Kidney epithelial cell (primary cell): Measurements from ENCODE around the gene CR1L. TPM values are rescaled to one million over a fixed set of nuclear protein-coding genes. Genes with fewer than 3 reads are reported as not detected.
"Not testable (repeated sequence)": the region's sequence is repeated elsewhere in the genome, so short reads cannot be mapped to it uniquely, and the experiment has no call there.

Source experiments
- DNase-seq: peaks from one replicate; pipeline ENCODE4 v3.0.0-alpha.2; 2010; ENCODE audit warnings: low read depth
- H3K27me3 ChIP-seq: 2 replicates; pipeline ENCODE4 v1.6.0; 2011; ENCODE audit warnings: low read length; ENCODE audit not compliant: control insufficient read depth, insufficient read depth
- H3K36me3 ChIP-seq: 2 replicates; pipeline ENCODE4 v1.5.1; 2011; ENCODE audit warnings: low read length; ENCODE audit not compliant: control insufficient read depth, insufficient read depth
- H3K4me3 ChIP-seq: 2 replicates; pipeline ENCODE4 v1.5.1; 2011; ENCODE audit warnings: low read depth, mild to moderate bottlenecking, control low read depth, low read length
- CTCF ChIP-seq: IDR thresholded peaks from 2 replicates; pipeline ENCODE4 v1.5.1; 2011; ENCODE audit warnings: mild to moderate bottlenecking, moderate library complexity, low read length, control low read depth, inconsistent platforms; ENCODE audit not compliant: insufficient read depth, poor library complexity, severe bottlenecking
- total RNA-seq: library from RNA; depleted of rRNA; stranded (reverse); fragments of >200 nt; gene quantifications from 2 replicates; pipeline ENCODE4 v1.2.3, GENCODE V29; 2015

The CR1L gene
- total RNA-seq, 1 donor from 2014 or later, result not detected

- DNase-seq, result peak; percentile 21
- peak; percentile 55 for TF ChIP-seq CTCF
- Histone ChIP-seq H3K36me3 (no peaks in the 10 kb centered on the region), H3K27me3 (peaks cover 15% of the 10 kb centered on the region), H3K4me3 (no peak overlapping the region)
Observed at GRCh38 chr1:207672522-207673130, 27.7 kb downstream of the CR1L start.

- peaks cover 15% of the 10 kb centered on the region for H3K27me3 ChIP-seq
- no peak overlapping the region for H3K4me3 ChIP-seq
- no peaks in the 10 kb centered on the region for H3K36me3 ChIP-seq
- no peak for TF ChIP-seq CTCF
- no peak for DNase-seq
Observed at GRCh38 chr1:207673399-207673798, 28.5 kb downstream of the CR1L start.

GRCh38 chr1:207676153-207676552 is 31.2 kb downstream of the CR1L start:
- no peaks in the 10 kb centered on the region for H3K27me3 ChIP-seq
- DNase-seq, result no peak
- TF ChIP-seq CTCF, result no peak
- no peak overlapping the region for H3K4me3 ChIP-seq
- no peaks in the 10 kb centered on the region for H3K36me3 ChIP-seq

DNA sequence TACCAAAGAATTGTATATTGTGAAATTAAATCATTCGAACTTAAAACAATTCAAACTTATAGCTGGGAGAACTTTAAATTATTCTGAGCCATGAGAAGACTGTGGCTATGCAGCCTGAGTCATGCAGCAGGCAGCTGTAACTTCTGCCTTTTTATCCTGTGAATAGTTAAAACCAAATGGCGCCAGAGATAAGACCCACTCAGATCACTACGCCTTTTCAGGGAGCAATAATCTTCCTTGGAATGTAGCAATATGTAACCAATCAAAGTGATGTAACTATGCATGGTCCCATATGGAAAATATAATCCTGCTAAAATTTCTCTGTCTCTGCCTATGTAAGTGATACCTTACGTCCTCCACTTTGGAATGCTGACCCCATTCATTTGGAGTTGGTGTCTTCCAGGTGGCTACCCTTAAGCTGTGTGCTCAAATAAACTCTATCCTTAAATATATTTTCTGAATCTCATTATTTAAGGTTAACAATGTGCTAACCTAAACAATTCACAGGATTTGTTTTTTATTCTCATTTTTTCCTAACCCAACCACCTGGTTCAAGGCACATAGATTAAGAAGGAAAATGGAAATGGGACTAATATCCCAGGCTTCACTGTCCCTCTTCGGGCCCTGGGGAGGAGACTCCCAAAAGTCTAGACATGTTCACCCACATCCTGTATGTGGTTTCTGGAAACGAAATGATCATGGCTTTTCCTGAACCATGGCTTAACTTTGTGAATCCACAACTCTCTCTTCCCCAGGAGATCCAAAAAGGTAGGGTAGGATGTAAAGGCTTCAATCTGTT is 35.9 kb downstream of the CR1L start:
- H3K4me3 ChIP-seq, H3K27me3 ChIP-seq, H3K36me3 ChIP-seq: not testable (repeated sequence)
- DNase-seq, result peak; percentile 10

- not testable (repeated sequence) for H3K4me3 ChIP-seq, H3K36me3 ChIP-seq, H3K27me3 ChIP-seq
Observed at GRCh38 chr1:207682872-207683434, 38.0 kb downstream of the CR1L start.

DNA sequence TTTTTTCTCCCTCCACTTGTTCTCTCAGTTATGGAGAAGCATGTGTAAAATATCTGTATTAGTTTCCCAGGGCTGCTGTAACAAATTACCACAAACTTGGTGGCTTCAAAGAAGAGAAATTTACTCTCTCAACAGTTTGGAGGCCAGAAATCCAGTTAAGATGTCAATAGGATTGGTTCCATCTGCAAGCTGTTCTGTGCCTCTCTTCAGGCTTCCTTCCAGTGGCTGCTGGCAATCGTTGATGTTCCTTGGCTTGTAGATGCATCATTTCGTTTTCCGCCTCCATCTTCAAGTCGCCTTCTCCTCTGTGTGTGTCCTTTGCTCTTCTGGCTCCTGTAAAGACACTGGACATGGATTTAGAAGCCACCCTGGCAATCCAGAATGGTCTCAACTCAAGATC is 45.6 kb downstream of the CR1L start:
- H3K4me3 ChIP-seq, H3K27me3 ChIP-seq, DNase-seq, H3K36me3 ChIP-seq: not testable (repeated sequence)

More at GRCh38 chr1:207682872-207683434, 38.0 kb downstream of the CR1L start:
- not testable (repeated sequence) for DNase-seq

- no peak for DNase-seq
- H3K27me3 ChIP-seq, result no peaks in the 10 kb centered on the region
- no peak for TF ChIP-seq CTCF
- no peaks in the 10 kb centered on the region for H3K36me3 ChIP-seq
- no peak overlapping the region for H3K4me3 ChIP-seq
Observed at GRCh38 chr1:207691010-207691409, 46.1 kb downstream of the CR1L start.
